DMS 273 (cell line): Measurements from ENCODE around the gene HAAO.

Experiments
- DNase-seq: peaks from one replicate; lab custom pipeline; 2025; ENCODE audit not compliant: unreplicated experiment; lab: John Stamatoyannopoulos, UW

The HAAO gene

DNA sequence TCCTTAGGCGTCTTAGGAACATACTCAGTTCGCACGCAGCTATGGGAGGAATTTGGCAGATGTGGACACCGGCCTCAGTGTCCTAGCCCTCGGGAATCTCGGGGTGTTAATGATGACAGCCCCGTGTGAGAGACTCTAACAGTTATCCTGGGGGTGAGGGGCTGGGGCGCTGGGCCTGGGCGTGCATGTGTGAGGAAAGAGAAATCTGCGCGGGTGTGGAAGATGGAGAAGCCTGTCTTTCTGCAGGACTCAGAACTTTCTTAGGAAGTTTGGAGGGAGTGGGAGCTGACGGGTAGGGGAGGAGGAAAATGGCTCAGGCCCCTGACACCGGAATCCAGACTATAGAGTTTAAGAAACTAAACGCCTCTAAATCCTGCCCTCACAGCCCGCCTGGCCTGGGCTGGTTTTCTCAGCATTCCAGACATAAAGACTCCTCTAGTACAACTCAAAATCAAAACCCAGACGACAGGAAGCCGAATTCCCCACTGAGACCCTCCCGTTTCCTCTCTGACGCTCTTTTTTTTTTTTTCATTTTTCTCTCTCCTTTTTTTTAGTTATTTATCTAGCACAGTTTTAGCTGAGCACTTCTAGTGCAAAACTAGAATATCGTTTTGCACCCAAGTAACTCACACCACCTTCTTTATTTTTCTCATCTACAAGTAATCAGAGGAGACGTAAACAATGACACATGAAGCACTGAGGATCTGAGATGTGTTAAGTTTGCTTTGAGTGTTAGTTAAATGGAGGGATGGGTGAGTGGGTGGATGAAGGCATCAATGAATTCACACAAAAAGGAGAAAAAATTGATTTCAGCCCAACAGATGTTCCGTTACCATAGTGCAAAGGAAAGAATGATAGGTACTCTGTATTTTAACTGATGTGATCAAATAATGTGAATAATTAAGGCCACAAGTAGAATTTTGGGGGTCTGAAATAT lies 1.2 kb upstream of the HAAO start:
- no peak for DNase-seq

DNA sequence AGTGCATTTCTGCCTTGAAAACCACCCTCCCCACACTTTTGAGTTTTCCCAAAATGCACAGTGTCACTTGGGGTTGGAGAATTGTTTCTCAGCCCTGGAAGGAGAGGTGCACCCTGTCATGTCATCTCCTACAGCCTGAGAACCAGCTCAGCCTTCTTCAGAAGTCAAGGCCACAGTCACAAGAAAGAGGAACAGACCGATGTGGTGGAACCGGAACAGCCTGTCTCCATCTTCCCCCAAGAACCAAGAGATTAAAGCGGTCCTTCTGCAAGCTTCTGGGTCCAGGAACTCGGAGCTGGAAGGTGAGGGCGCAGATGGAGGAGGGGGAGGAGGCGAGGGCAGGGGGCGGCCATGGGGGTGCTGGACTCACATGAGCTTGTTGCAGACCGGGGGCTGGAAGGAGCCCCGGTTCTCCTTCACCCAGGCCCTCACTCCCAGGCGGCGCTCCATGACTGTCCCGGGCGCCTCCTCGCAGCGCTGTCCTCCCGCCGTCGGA lies 248 bp downstream of the HAAO start:
- no peak for DNase-seq

DNA sequence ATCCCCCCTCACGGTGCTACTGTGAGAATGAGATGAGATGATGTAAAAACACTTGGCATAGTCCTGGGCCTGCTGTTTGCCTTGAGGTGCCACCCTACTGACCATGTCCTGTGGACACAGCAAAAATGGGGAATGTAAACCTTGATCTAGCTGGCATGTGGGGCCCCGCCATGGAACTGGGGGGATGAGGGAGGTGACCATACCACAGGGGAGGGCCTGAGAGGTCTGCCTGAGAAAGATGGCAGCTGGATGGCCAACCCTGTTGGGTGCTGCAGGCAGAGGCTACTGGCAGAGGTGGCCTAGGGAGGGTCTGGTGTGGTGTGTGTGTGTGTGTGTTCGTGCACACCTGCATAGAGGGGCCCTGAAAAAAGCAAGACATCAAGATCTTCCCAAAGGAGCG lies 777 bp downstream of the HAAO start:
- DNase-seq, result no peak

DNA sequence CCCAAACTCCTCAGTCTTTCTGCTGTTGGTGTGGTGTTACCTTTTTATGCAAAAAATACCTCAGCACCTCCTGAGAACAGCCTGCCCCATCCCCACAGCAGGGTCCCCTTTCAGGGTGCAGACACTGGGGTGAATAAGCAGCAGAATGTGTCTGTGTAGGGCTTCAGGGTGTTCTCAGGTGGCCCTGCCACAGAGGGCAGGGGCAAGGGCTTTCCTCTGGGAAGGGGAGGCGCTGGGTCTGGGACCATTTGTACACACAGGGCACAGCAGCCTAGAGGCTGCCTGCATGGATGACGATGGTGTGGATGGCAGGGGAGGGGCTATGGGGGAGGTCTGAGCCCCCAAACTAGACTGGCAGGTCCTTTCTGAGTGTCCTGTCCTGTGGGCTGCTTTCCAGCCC lies 2.6 kb downstream of the HAAO start:
- no peak for DNase-seq

DNA sequence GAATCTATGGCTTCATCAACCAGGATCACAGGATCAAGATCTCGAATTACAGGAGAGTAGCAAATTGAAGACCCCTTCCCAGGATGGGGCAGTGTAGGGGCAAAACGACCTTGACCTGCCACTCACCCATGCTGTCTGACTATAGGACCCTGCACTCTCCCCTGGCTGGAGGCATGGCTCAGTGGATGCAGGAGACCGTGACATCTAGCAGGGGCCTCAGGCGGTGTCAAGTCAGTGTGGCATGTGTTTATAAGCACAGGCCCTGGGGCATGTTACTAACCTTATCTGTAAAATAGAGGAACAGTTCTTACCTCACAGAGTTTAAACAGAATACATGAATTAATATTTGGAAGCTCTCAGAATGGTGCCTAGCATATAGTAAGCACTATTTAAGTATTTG lies 3.5 kb downstream of the HAAO start:
- no peak for DNase-seq

DNA sequence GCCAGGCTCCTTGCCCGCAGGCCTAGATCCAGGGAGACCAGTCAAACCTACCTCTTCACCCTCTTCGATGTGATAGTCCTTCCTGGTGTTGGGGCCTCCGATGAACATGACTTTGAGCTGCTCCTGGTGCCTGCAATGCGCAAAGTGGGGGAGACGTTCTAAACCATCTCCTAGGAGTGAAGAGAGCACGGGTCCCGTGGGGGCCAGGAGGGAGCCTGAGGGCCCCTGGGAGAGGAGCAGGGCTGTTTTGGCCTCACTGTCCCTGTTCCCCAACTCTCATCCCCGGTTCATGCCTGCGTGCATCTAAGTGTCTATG lies 3.9 kb downstream of the HAAO start:
- DNase-seq, result no peak

DNA sequence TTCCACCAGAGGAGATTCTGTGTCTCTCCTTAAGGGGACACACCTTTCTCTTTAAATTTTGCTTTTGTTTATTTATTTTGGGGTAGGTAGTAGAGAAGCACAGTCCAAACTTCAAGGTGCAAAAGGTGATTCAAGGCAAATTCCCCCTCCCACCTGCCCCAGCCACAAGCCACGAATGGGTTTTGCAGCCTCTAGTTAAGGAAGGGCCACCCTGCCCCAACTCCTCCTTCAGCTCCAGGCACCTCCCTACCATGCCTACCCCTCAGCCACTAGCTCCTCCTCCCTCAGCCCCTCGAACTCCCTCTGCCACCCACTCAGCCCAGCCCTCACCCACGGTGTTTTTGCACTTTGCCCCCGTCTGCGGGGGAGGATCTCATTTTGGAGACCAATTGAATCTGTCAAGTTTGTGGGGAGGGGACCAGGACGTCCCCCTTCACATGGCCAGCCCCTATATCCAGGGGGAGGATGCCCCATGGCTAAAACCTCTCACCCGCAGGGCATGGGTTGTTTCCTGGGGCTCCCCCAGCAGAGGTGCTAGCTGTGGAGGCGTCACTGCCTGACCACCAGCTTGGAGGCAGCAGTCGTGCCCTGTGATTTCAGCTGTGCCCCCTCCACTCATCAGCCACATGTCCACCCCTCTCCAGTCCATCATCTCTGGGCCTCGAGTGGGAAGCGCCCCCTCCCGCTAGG lies 4.5 kb downstream of the HAAO start:
- no peak for DNase-seq

DNA sequence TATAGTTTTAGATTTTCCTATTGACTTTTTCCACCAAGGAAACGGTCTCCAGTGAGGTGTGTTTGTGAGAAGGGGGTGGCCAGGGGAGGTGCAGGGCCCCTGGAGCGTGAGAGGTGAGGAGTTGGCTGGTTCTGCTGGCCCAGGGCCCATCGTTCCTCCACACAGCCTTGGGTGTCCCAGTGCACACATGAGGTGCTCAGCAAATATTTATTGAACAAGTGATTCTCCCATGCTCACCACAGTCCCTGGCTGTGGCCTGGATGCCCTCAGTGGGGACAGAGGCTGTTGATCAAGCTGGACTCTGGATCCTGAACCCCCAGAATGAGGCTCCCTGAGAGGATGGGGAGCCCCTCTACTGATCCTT lies 5.0 kb downstream of the HAAO start:
- no peak for DNase-seq

DNA sequence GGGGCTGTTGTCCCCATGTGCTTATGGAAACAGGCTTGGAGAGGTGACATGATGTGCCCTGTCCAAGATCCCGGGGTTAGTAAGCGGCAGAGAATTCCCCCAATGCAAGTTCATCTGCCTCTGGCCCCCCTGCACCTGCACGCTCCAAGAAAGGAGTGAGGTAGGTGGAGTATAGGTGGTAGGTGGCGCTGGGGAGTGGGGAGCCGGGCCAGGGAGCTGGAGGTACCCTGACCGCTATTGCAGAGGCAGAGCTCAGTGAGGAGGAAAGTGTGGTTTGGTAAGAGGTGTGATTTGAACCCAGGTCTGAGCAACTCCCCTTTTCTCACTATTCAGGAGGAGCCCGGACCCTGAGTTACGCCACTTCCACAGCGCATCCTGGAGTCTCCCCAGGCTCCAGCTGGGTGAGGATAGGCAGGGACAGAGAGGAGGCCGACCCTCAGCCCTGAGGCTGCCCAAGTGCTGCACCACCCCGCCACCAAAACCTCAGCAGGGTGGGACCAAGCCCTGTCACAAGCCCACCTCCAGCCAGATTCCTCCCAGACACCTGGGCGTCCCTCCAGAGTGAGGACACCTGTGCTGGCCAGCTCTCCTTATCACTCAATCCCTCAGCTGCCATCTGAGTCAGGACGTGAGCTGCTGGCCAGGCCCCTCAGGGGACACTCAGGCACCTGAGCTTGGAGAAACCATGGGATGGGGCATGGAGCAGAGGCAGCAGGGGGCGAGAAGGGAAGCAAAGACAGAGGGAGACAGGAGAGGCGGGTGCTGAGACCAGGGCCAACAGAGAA lies 5.6 kb downstream of the HAAO start:
- no peak for DNase-seq

DNA sequence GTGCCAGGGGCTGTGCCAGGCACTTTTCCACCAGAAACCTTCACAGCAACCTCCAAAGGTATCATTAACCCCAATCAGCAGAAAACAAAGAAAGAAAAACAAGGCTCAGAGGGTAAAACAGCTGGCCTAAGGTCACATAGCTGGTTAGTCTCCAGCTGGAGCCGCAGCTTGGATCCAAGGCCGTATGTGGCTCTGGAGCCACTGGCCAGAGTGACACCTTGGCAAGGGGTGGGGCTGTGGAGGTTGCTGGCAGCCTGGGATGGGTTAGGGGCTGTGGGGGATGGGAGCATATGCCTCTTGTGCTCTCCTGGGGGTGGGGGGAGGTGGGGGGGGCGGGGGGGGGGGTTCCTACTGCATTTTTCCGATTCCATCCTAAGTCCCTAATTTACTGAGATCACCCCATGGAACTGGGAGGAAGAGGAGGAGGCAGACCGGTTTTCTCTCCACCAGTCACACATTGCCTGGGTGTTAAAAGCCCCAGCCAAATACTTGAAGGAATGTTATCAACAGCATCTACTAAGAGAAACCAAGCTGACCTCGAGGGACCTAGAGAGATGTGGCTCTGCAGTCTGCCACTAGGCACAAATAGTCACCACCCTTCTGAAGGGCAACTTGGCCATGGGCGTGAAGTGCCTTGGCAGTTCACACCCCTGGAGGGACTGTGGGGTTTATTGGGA lies 8.0 kb downstream of the HAAO start:
- no peak for DNase-seq

DNA sequence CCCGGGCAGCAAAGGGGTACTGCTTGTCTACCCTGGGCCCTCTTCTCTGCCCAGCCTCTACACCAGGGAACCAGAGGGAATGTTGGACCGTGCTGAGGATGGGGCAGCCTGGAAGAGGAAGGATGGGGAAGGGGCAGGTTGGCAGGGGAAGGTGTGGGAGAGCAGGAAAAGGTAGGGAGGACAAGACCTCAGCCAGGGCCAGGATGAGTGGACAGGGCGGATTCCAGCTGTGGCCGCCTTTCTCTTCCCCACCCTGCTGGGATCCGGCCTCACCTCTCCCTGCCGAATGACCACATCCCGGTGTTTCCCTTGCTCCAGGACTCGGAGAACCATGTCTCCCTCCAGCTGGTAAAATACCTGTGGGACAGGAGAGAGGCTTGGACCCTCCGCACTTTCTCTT lies 8.9 kb downstream of the HAAO start:
- DNase-seq, result no peak

DNA sequence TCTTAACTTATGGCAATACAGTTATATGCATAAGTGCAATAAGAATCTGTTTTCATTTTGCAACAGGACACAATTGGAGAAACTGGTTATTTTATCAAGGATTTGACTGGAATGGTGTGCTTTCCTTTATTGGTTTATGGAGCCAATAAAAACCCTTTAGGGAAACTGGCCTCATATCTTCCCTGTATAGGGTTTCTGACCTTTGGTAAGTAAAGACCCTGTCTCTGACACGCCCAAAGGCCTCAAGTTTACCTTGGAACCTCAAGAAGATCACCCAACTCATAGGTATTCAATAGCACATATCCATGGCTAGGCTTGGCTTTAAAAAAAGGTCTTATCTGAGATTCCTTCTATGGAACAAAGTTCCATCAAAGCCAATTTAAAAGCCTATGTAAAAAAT lies 11.2 kb downstream of the HAAO start:
- DNase-seq, result no peak

DNA sequence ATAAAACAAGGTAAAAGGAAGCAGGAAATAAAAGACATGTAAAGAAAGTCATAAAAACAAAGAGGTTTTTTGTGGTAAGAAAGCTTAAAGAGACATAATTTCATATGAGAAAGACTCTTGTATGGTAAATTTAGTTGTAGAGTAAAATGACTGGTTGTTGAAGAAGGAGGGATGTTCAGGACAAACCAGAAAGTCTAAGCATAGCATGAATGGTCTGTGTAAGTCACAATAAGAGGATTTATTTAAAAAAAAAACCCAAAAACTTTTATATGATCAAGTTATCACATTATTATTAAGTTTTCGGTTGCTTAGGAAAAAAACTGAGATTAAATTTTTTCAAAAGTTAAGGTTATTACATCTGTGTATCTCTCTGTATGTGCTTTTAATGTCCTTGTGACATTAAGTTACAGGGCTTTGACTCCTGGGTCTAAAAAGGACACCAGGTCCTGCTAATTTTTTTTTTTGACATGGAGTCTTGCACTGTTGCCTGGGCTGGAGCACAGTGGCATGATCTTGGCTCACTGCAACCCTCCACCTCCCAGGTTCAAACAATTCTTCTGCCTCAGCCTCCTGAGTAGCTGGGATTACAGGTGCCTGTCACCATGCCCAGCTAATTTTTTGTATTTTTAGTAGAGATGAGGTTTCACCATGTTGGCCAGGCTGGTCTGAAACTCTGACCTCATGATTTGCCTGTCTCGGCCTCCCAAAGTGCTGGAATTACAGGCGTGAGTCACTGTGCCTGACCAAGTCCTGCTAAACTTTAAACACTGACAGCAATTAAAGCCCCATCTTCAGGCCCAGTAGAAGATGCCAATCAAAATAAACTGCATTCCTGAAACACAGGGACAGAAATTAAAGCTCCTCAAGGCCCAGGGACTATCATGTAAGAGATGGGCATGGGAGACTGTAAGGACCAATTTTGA lies 14.2 kb downstream of the HAAO start:
- no peak for DNase-seq

DNA sequence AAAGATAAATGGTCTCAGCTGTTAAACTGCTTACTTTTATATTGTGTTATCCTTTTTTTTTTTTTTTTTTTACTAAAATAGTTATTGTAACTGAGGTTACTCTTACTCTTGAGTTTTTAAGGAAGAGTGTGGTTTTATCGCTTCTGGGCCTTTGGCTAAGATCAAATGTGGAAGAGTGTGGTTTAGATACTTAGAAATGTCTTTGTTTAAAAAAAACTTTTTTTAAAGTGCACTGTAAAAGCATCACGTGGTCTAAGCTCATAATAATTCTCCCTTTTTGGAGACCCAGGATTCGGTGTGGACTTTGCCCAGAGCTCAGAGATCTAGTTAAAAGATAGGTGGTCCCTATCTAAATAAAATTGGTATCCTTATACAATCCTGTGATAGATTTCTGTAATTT lies 16.6 kb downstream of the HAAO start:
- no peak for DNase-seq

DNA sequence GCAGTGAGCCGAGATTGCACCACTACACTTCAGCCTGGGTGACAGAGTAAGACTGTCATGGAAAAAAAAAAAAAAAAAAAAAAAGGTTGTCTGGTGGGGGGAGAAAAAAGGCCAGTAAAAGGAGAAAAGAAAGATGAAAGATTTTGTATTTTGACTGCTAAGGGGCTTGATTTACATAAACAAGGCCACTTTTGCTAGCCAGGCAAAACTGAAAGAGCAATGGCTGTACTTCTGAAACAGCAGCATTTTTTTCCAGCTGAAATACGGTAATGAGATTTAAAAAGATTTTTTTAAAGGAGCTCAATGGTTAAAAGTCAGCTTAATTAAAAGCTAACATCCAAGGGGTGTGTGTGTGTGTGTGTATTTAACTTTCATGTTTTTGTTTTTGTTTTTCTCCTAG lies 17.2 kb downstream of the HAAO start:
- DNase-seq, result no peak

DNA sequence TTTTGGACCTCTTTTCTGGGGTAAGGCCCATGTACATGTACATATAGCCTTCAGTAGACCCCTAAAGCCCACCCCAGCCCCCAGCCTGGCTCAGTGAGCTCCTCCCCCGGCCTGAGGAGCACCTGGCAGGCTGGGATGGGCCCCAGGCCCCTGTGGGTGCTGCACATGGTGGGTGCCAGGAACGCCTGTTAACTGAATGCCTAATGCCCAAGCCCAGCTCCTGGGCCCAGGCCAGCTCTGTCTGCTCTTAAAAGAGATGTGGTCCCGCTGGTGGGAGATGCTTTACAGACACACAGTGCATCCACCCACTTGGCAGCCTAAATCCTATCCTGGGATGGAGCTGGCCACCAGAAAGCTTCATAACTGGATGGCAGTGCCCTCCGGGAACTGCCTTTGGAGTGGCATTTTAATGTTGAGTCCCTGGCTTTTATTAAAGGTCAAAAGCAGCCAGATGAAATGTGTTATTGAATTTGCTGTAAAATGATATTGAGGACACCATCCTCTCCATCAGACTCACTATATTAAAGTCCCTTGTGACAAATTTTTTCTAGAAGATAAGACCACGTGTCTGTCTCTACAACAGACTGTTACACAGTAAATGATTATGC lies 20.7 kb downstream of the HAAO start:
- no peak for DNase-seq

DNA sequence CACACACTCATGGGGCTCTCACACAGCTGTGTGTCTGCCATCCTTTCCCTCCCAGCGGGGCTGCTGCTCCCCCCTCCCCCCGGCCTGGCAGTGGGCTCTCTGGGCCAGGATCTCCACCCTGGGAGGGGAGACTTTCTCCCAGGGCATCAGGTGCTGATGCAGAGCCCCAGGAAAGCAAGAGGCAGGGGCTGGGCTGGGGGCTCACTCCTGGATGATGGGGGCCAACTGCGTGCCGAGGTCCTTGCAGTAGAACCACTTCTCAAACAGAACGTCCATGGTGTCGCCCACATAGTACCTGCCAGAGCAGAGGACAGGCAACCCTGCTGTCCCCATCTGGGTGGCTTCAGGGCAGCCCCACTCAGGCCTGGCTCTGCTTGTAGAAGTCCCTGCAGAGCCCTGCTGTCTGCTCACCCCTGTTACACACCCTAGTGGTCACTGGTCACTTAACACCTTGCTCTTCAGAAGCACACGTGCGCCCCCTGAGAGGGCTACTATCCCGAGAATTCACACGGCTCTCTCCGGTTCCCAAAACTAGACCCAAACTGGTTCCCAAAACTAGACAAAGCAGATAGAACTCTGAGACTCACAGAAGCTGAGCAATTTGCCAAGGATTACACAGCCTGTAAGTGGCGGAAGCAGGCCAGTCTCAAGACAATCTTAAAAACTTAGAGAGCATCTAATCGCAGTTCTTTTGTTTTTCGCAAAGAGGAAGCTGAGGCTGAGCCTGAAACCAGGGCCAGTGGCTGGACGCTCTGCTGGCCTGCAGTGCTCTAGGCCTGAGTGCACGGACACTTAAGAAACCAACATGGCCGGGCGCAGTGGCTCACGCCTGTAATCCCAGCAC lies 21.9 kb downstream of the HAAO start:
- DNase-seq, result peak; percentile 82

DNA sequence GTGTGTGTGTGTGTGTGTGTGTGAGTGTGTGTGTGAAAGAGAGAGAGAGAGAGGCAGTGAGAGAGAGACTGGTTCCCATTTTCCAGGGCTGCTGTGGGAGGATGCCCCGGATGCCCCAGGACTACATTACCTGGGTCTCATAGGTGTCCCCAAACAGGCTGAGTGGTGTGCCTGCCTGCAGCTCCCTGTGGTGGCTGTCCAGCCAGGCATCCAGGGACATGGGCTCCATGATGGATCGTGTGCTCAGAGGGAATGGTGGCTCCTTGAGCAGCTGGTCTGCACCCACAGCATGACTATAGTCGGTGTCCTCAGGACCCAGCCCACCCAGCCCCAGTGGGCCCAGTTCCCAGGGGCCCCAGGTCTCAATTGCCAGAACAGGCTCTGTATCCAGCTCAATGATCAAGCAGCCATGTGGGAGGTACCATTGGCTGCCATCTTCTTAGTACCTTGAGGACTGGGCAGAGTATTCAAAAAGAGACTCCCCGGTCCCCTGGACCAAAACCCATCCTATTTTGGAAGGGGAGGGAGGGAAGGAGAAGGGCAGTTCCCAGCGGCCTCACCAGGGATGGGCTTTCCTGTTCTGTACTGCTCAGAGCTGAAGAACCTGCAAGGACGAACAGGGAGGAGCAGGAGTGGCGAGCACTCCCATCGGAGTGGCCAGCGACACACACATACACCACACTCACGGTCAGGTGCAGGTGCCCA lies 22.6 kb downstream of the HAAO start:
- no peak for DNase-seq
